ENCODE data around the gene SPRED3. TPM values are rescaled to one million over a fixed set of nuclear protein-coding genes. Genes with fewer than 3 reads are reported as not detected.

Gene SPRED3
- total and polyA plus RNA-seq, 2 of the 8 experiments (the other 6 are each of a cell fraction or from before 2014, with no cell fraction given) = 8.1 to 10.3 TPM

- no peak for TF ChIP-seq E2F6 (IDR thresholded peaks at IDR 0.05)
- TF ChIP-seq SP1 (IDR thresholded peaks at IDR 0.05; ENCODE audit: low read depth, low read length) = no peak
- no peak for TF ChIP-seq NANOG (IDR thresholded peaks at IDR 0.05; ENCODE audit: insufficient read depth, low read depth, low read length, poor library complexity, severe bottlenecking)
- TF ChIP-seq POLR2A (IDR thresholded peaks at IDR 0.05; ENCODE audit: control extremely low read depth in 1 of 2, low read depth in 2 of 2, low read length in 2 of 2) = no peak
- no peak for TF ChIP-seq PHF8 (conservative IDR thresholded peaks at IDR 0.05; ENCODE audit: low read depth, low read length)
- no peak for TF ChIP-seq POLR2AphosphoS5 (IDR thresholded peaks at IDR 0.05; ENCODE audit: low read depth, low read length)
- no peak for TF ChIP-seq GTF2F1 (IDR thresholded peaks at IDR 0.05; ENCODE audit: borderline replicate concordance, low read depth, low read length)
Measured at GRCh38 chr19:38422438-38422837, 33.9 kb downstream of the SPRED3 start (continued).
